HEK293 (cell line): ENCODE measurements around the gene RGN.

ENCODE experiments used
- CTCF ChIA-PET: fragments of 350-600 bp; formaldehyde crosslinking; extraction: SDS; loops from one replicate; lab custom pipeline; 2021; ENCODE audit warnings: antibody characterized with exemption; lab: Yijun Ruan, JAX
- POLR2A ChIA-PET: fragments of 300-600 bp; formaldehyde crosslinking; extraction: SDS; loops from one replicate; lab custom pipeline; 2020; ENCODE audit warnings: antibody characterized with exemption, inconsistent platforms; lab: Yijun Ruan, JAX
- H3K27ac ChIP-seq: fragments of 200-500 bp; sonication (Bioruptor generic); 2 replicates; pipeline ENCODE4 v1.5.1; 2014; ENCODE audit warnings: low read depth, low read length, control low read depth, inconsistent platforms; ENCODE audit errors: extremely low read depth
- H3K36me3 ChIP-seq, 2 experiments: fragments of 200-500 bp in 1 of 2; sonication (Bioruptor generic) in 1 of 2; 1 replicate in 1 of 2; 2 replicates in 1 of 2; pipeline ENCODE4 v1.5.1; 2014 to 2017; ENCODE audit warnings: inconsistent platforms in 2 of 2, low read length in 2 of 2; ENCODE audit not compliant: control insufficient read depth in 2 of 2, insufficient read depth in 1 of 2
- H3K4me1 ChIP-seq: fragments of 200-500 bp; sonication (Bioruptor generic); 2 replicates; pipeline ENCODE4 v1.5.1; 2014; ENCODE audit warnings: mild to moderate bottlenecking, low read length, inconsistent platforms; ENCODE audit not compliant: control insufficient read depth, insufficient read depth
- H3K4me3 ChIP-seq: 2 replicates; pipeline ENCODE4 v1.5.1; 2011; ENCODE audit warnings: low read depth, mild to moderate bottlenecking, control low read depth, low read length, moderate library complexity
- H3K9me3 ChIP-seq: fragments of 200-500 bp; sonication (Bioruptor generic); 2 replicates; pipeline ENCODE4 v1.5.1; 2014; ENCODE audit warnings: low read depth, low read length, inconsistent platforms; ENCODE audit not compliant: control insufficient read depth, insufficient read depth
- GLIS2 ChIP-seq: fragments of 450-650 bp; formaldehyde crosslinking; IDR thresholded peaks from 2 replicates; pipeline ENCODE4 v1.5.1; 2016; ENCODE audit warnings: missing biosample characterization, missing genetic modification characterization
- TCF7L2 ChIP-seq: IDR thresholded peaks from 2 replicates; pipeline ENCODE4 v1.6.1; 2011; ENCODE audit warnings: low read depth, mild to moderate bottlenecking, inconsistent platforms, low read length, moderate library complexity, borderline replicate concordance
- ZBTB20 ChIP-seq: fragments of 450-650 bp; formaldehyde crosslinking; IDR thresholded peaks from 2 replicates; pipeline ENCODE4 v1.5.1; 2016; ENCODE audit warnings: missing biosample characterization, missing genetic modification characterization
- ZFHX2 ChIP-seq: fragments of 450-650 bp; formaldehyde crosslinking; conservative IDR thresholded peaks from 2 replicates; pipeline ENCODE4 v1.5.1; 2016; ENCODE audit warnings: missing biosample characterization, missing genetic modification characterization
- ZNF148 ChIP-seq: fragments of 450-650 bp; formaldehyde crosslinking; IDR thresholded peaks from 2 replicates; pipeline ENCODE4 v1.5.0; 2017; ENCODE audit warnings: missing biosample characterization, missing genetic modification characterization, borderline replicate concordance
- ZNF555 ChIP-seq: fragments of 450-650 bp; formaldehyde crosslinking; conservative IDR thresholded peaks from 2 replicates; pipeline ENCODE4 v1.5.1; 2017; ENCODE audit warnings: missing biosample characterization, mild to moderate bottlenecking, missing genetic modification characterization, inconsistent platforms
- ZNF660 ChIP-seq: fragments of 450-650 bp; IDR thresholded peaks from 2 replicates; pipeline ENCODE4 v1.5.1; 2018; ENCODE audit warnings: missing biosample characterization, mild to moderate bottlenecking, missing genetic modification characterization
- ZSCAN30 ChIP-seq: fragments of 450-650 bp; IDR thresholded peaks from 2 replicates; pipeline ENCODE4 v1.5.1; 2018; ENCODE audit warnings: missing biosample characterization, mild to moderate bottlenecking, missing genetic modification characterization, moderate library complexity
- TF ChIP-seq, protein P1 (sequence below): fragments of 450-650 bp; formaldehyde crosslinking; IDR thresholded peaks from 2 replicates; pipeline ENCODE4 v1.5.1; 2017; ENCODE audit warnings: missing biosample characterization, missing genetic modification characterization
- TF ChIP-seq, protein P2 (sequence below): fragments of 450-650 bp; formaldehyde crosslinking; IDR thresholded peaks from 2 replicates; pipeline ENCODE4 v1.5.1; 2016; ENCODE audit warnings: missing biosample characterization, missing genetic modification characterization
- TF ChIP-seq, protein P3 (sequence below): fragments of 450-650 bp; formaldehyde crosslinking; IDR thresholded peaks from 2 replicates; pipeline ENCODE4 v1.5.1; 2016; ENCODE audit warnings: missing biosample characterization, missing genetic modification characterization
- TF ChIP-seq, protein P4 (sequence below): fragments of 450-650 bp; formaldehyde crosslinking; IDR thresholded peaks from 2 replicates; pipeline ENCODE4 v1.5.1; 2016; ENCODE audit warnings: missing biosample characterization, missing genetic modification characterization
- TF ChIP-seq, protein P5 (sequence below): fragments of 450-650 bp; IDR thresholded peaks from 2 replicates; pipeline ENCODE4 v1.5.1; 2018; ENCODE audit warnings: missing biosample characterization, missing genetic modification characterization

The RGN gene

DNA sequence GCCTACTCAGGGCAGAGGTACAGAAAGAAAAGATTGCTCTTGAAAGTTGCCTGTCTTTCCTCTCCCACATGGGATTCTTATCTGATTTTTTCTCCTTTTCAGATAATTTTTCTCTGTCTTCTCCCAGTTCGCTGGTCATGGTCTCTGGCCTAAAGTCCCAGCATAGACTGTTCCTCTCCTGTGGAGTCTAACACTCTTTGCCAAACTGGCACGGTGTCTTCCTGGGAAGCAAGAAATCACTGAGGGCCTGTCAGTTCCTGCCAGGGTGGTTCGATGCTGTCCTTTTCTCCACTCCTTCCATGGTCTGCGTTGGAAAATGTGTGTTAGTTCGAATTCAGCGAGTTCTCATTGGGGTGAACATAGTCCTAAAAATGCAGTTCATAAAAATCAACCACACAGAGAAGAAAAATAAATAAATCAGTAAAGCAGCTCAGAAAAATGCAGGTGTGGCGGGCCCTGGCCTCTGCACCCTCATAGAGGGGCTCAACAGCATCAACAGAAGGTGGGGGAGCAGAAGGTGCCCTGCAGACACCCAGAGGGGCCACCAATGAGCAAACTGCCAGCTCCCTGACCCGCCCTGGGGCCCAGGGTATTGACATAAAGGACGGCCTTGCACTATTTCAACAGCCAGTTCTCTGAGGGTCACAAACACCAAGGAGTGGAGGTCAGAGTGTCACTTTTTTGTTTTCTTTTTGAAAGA, 2.1 kb downstream of the RGN start:
- TF ChIP-seq, protein P1, sequence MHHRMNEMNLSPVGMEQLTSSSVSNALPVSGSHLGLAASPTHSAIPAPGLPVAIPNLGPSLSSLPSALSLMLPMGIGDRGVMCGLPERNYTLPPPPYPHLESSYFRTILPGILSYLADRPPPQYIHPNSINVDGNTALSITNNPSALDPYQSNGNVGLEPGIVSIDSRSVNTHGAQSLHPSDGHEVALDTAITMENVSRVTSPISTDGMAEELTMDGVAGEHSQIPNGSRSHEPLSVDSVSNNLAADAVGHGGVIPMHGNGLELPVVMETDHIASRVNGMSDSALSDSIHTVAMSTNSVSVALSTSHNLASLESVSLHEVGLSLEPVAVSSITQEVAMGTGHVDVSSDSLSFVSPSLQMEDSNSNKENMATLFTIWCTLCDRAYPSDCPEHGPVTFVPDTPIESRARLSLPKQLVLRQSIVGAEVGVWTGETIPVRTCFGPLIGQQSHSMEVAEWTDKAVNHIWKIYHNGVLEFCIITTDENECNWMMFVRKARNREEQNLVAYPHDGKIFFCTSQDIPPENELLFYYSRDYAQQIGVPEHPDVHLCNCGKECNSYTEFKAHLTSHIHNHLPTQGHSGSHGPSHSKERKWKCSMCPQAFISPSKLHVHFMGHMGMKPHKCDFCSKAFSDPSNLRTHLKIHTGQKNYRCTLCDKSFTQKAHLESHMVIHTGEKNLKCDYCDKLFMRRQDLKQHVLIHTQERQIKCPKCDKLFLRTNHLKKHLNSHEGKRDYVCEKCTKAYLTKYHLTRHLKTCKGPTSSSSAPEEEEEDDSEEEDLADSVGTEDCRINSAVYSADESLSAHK (tag by site-specific recombination): 0 out of 2 replicates have a peak, but pooled peaks have one; percentile 22
- no peak for TF ChIP-seq TCF7L2
- 0 out of 2 replicates have a peak, but pooled peaks have one; percentile 6 for TF ChIP-seq ZFHX2 (tag by site-specific recombination)
- CTCF ChIA-PET: interaction anchor here (0.7 to 1.1 kb wide), 2 partner anchors 13 to 30 kb away, joined by 3 to 4 read pairs; no protein-coding TSS in a partner anchor
- no peaks in the 10 kb centered on the region for H3K9me3 ChIP-seq
- no peak overlapping the region for H3K4me3 ChIP-seq
- H3K27ac ChIP-seq: no peak overlapping the region
- 0 out of 2 replicates have a peak, but pooled peaks cover 2% of the 10 kb centered on the region for H3K4me1 ChIP-seq
- H3K36me3 ChIP-seq: no peaks in the 10 kb centered on the region
- POLR2A ChIA-PET: no interaction called here

DNA sequence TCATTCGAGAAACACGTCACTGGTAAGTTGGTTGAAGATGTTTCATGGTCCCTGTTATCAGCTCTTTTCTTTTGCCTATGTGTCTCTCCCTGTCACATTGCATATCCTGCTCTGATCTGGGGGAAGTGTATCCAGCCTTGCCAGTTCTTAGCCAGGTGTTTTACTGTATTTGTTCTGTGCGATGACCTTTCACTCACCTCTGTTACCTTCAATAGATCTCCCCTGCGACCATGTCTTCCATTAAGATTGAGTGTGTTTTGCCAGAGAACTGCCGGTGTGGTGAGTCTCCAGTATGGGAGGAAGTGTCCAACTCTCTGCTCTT, 2.6 kb downstream of the RGN start:
- Histone ChIP-seq H3K4me3 (no peak overlapping the region), H3K4me1 (0 out of 2 replicates have a peak, but pooled peaks cover 2% of the 10 kb centered on the region)
- TF ChIP-seq GLIS2 (tag by site-specific recombination) (no peak), ZNF148 (no peak), ZNF555 (no peak), ZBTB20 (tag by site-specific recombination) (no peak), ZNF660 (no peak), ZSCAN30 (tag by site-specific recombination) (no peak)
- TF ChIP-seq, protein P2, sequence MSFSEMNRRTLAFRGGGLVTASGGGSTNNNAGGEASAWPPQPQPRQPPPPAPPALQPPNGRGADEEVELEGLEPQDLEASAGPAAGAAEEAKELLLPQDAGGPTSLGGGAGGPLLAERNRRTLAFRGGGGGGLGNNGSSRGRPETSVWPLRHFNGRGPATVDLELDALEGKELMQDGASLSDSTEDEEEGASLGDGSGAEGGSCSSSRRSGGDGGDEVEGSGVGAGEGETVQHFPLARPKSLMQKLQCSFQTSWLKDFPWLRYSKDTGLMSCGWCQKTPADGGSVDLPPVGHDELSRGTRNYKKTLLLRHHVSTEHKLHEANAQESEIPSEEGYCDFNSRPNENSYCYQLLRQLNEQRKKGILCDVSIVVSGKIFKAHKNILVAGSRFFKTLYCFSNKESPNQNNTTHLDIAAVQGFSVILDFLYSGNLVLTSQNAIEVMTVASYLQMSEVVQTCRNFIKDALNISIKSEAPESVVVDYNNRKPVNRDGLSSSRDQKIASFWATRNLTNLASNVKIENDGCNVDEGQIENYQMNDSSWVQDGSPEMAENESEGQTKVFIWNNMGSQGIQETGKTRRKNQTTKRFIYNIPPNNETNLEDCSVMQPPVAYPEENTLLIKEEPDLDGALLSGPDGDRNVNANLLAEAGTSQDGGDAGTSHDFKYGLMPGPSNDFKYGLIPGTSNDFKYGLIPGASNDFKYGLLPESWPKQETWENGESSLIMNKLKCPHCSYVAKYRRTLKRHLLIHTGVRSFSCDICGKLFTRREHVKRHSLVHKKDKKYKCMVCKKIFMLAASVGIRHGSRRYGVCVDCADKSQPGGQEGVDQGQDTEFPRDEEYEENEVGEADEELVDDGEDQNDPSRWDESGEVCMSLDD (tag by site-specific recombination): no peak
- TF ChIP-seq, protein P3, sequence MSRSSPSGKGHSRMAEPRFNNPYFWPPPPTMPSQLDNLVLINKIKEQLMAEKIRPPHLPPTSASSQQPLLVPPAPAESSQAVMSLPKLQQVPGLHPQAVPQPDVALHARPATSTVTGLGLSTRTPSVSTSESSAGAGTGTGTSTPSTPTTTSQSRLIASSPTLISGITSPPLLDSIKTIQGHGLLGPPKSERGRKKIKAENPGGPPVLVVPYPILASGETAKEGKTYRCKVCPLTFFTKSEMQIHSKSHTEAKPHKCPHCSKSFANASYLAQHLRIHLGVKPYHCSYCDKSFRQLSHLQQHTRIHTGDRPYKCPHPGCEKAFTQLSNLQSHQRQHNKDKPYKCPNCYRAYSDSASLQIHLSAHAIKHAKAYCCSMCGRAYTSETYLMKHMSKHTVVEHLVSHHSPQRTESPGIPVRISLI: no peak
- TF ChIP-seq, protein P4, sequence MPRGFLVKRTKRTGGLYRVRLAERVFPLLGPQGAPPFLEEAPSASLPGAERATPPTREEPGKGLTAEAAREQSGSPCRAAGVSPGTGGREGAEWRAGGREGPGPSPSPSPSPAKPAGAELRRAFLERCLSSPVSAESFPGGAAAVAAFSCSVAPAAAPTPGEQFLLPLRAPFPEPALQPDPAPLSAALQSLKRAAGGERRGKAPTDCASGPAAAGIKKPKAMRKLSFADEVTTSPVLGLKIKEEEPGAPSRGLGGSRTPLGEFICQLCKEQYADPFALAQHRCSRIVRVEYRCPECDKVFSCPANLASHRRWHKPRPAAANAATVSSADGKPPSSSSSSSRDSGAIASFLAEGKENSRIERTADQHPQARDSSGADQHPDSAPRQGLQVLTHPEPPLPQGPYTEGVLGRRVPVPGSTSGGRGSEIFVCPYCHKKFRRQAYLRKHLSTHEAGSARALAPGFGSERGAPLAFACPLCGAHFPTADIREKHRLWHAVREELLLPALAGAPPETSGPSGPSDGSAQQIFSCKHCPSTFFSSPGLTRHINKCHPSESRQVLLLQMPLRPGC: no peak
- TF ChIP-seq, protein P5, sequence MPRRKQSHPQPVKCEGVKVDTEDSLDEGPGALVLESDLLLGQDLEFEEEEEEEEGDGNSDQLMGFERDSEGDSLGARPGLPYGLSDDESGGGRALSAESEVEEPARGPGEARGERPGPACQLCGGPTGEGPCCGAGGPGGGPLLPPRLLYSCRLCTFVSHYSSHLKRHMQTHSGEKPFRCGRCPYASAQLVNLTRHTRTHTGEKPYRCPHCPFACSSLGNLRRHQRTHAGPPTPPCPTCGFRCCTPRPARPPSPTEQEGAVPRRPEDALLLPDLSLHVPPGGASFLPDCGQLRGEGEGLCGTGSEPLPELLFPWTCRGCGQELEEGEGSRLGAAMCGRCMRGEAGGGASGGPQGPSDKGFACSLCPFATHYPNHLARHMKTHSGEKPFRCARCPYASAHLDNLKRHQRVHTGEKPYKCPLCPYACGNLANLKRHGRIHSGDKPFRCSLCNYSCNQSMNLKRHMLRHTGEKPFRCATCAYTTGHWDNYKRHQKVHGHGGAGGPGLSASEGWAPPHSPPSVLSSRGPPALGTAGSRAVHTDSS (tag by site-specific recombination): no peak
- TF ChIP-seq, all 188 proteins: peak for 0
- POLR2A ChIA-PET: no interaction called here
- no peak overlapping the region for H3K27ac ChIP-seq
- H3K36me3 ChIP-seq: no peaks in the 10 kb centered on the region
- CTCF ChIA-PET: interaction anchor here (1.1 kb wide), 1 partner anchor 13 kb away, joined by 4 read pairs; no protein-coding TSS in a partner anchor
- H3K9me3 ChIP-seq: no peaks in the 10 kb centered on the region
